Astrocyte (in vitro differentiated cells and primary cell): ENCODE results near the gene TNNI2. TPM values are rescaled to one million over a fixed set of nuclear protein-coding genes. Genes with fewer than 3 reads are reported as not detected.

ENCODE experiments used
- DNase-seq: peaks from one replicate; pipeline ENCODE4 v3.0.0-alpha.2; 2010; ENCODE audit warnings: low read depth
- FAIRE-seq: peaks from 2 replicates; lab custom pipeline; 2011; peaks lifted over from hg19 to GRCh38; lab: Jason Lieb, UNC
- H2AFZ ChIP-seq: 2 replicates; pipeline ENCODE4 v1.6.0; 2012; ENCODE audit warnings: low read depth, low read length, inconsistent platforms
- H3K27ac ChIP-seq: 2 replicates; pipeline ENCODE4 v1.5.1; 2011; ENCODE audit warnings: low read depth, low read length, inconsistent platforms
- H3K27me3 ChIP-seq: 2 replicates; pipeline ENCODE4 v1.6.0; 2011; ENCODE audit warnings: low read length, inconsistent platforms; ENCODE audit not compliant: insufficient read depth
- H3K36me3 ChIP-seq: 2 replicates; pipeline ENCODE4 v1.5.1; 2011; ENCODE audit warnings: low read length, inconsistent platforms; ENCODE audit not compliant: insufficient read depth
- H3K4me1 ChIP-seq: 2 replicates; pipeline ENCODE4 v1.5.1; 2011; ENCODE audit warnings: low read length, inconsistent platforms; ENCODE audit not compliant: insufficient read depth
- H3K4me2 ChIP-seq: 2 replicates; pipeline ENCODE4 v1.6.0; 2012; ENCODE audit warnings: low read length, inconsistent platforms
- H3K4me3 ChIP-seq: 2 replicates; pipeline ENCODE4 v1.5.1; 2011; ENCODE audit warnings: low read depth, mild to moderate bottlenecking, low read length, inconsistent platforms; ENCODE audit not compliant: insufficient read depth
- H3K79me2 ChIP-seq: 2 replicates; pipeline ENCODE4 v1.6.0; 2012; ENCODE audit warnings: mild to moderate bottlenecking, low read length, inconsistent platforms; ENCODE audit not compliant: insufficient read depth
- H3K9ac ChIP-seq: 2 replicates; pipeline ENCODE4 v1.6.0; 2012; ENCODE audit warnings: mild to moderate bottlenecking, low read length, inconsistent platforms
- H3K9me3 ChIP-seq: 2 replicates; pipeline ENCODE4 v1.5.1; 2012; ENCODE audit warnings: low read depth, mild to moderate bottlenecking, low read length, inconsistent platforms; ENCODE audit not compliant: insufficient read depth
- H4K20me1 ChIP-seq: 2 replicates; pipeline ENCODE4 v1.6.0; 2012; ENCODE audit warnings: low read length, inconsistent platforms; ENCODE audit not compliant: insufficient read depth
- H3K27ac Mint-ChIP-seq: one replicate; pipeline ENCODE4 v1.8.0; 2021; ENCODE audit warnings: mild to moderate bottlenecking, mixed read lengths; ENCODE audit not compliant: unreplicated experiment
- H3K27me3 Mint-ChIP-seq: one replicate; pipeline ENCODE4 v1.8.0; 2021; ENCODE audit warnings: low read depth, mixed read lengths; ENCODE audit not compliant: unreplicated experiment
- H3K36me3 Mint-ChIP-seq: one replicate; pipeline ENCODE4 v1.8.0; 2021; ENCODE audit warnings: low read depth, mixed read lengths; ENCODE audit not compliant: unreplicated experiment
- H3K4me1 Mint-ChIP-seq: one replicate; pipeline ENCODE4 v1.8.0; 2021; ENCODE audit warnings: low read depth, mixed read lengths; ENCODE audit not compliant: unreplicated experiment
- H3K4me3 Mint-ChIP-seq: one replicate; pipeline ENCODE4 v1.8.0; 2021; ENCODE audit warnings: mild to moderate bottlenecking, moderate library complexity, mixed read lengths; ENCODE audit not compliant: unreplicated experiment
- H3K9me3 Mint-ChIP-seq: one replicate; pipeline ENCODE4 v1.8.0; 2021; ENCODE audit warnings: mild to moderate bottlenecking, mixed read lengths; ENCODE audit not compliant: unreplicated experiment
- CTCF ChIP-seq: IDR thresholded peaks from 2 replicates; pipeline ENCODE4 v1.5.1; 2011; ENCODE audit warnings: low read depth, mild to moderate bottlenecking, inconsistent platforms, low read length, moderate library complexity; ENCODE audit not compliant: insufficient read depth
- EZH2 ChIP-seq: IDR thresholded peaks from 2 replicates; pipeline ENCODE4 v1.6.1; 2012; ENCODE audit warnings: mild to moderate bottlenecking, low read length, inconsistent platforms; ENCODE audit not compliant: insufficient read depth
- total RNA-seq: library from RNA; stranded (reverse); gene quantifications from 2 replicates; pipeline ENCODE4 v1.2.1, GENCODE V29; 2021

TNNI2 gene
- total RNA-seq, 1 donor from 2014 or later: not detected

GRCh38 chr11:1826552-1827094 lies 12.2 kb upstream of the TNNI2 start:
- H3K36me3 ChIP-seq: no peaks in the 10 kb centered on the region
- DNase-seq (peak; percentile 84), FAIRE-seq (no peak)
- H3K27me3 ChIP-seq: no peaks in the 10 kb centered on the region
- Mint-ChIP-seq H3K9me3 (peaks cover 3% of the 10 kb centered on the region), H3K36me3 (peaks cover 2% of the 10 kb centered on the region), H3K27me3 (peaks cover 25% of the 10 kb centered on the region), H3K4me3 (no peak overlapping the region), H3K4me1 (peaks cover 30% of the 10 kb centered on the region), H3K27ac (no peak overlapping the region)
- peak overlapping the region; percentile 79 for H3K4me2 ChIP-seq
- peak overlapping the region; percentile 33 for H3K9ac ChIP-seq
- no peaks in the 10 kb centered on the region for H3K79me2 ChIP-seq
- H4K20me1 ChIP-seq: no peaks in the 10 kb centered on the region
- H3K4me1 ChIP-seq: peaks cover 40% of the 10 kb centered on the region
- H3K4me3 ChIP-seq: no peak overlapping the region
- H2AFZ ChIP-seq: peak overlapping the region; percentile 68
- peak overlapping the region; percentile 52 for H3K27ac ChIP-seq
- no peaks in the 10 kb centered on the region for H3K9me3 ChIP-seq
- TF ChIP-seq CTCF (peak; percentile 11), EZH2 (no peak)

DNA sequence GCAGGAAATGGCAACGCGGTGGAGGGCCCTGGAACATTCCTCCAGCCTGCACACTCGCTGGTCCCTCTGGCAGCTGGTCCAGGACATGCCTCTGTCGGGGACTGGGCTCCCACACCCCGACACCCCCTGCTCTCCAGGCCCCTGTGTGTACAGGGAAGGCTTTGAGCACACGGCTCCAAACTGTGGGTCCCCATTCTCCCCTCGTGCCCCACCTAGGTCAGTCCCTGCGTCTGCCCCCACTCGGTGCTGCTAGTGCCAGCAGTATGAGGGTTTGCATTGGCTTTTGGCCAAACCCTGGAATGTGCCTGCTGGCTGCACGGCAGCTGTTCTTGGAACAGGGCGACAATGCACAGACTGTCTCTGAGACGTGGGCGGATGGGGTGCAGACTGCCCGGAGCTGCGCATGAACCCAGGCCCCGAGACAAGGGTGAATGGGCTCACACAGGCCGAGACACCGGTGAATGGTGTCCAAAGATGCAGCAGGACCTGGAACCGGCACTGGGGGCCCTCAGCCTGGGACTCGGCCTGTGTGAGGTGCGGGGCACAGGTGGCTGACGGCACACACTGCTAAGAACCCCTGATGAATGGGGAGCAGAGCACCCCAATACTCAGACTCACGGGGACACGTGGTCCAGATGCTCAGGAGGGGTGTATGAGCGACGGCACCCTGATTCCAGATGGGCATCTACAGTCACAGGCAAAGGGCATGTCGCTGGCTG lies 11.5 kb upstream of the TNNI2 start:
- peaks cover 33% of the 10 kb centered on the region for H3K4me1 Mint-ChIP-seq
- Histone ChIP-seq H3K4me2 (peak overlapping the region; percentile 79), H3K36me3 (no peaks in the 10 kb centered on the region), H2AFZ (peak overlapping the region; percentile 68), H4K20me1 (no peaks in the 10 kb centered on the region), H3K9me3 (no peaks in the 10 kb centered on the region), H3K9ac (peak overlapping the region; percentile 50), H3K4me1 (peaks cover 40% of the 10 kb centered on the region), H3K27ac (peak overlapping the region; percentile 52), H3K4me3 (no peak overlapping the region), H3K79me2 (no peaks in the 10 kb centered on the region), H3K27me3 (no peaks in the 10 kb centered on the region)
- peak overlapping the region; percentile 44 for H3K27ac Mint-ChIP-seq
- no peaks in the 10 kb centered on the region for H3K9me3 Mint-ChIP-seq
- DNase-seq: peak; percentile 86
- TF ChIP-seq EZH2 (no peak), CTCF (no peak)
- FAIRE-seq: peak; percentile 60
- H3K4me3 Mint-ChIP-seq: no peak overlapping the region
- H3K36me3 Mint-ChIP-seq: peaks cover 2% of the 10 kb centered on the region
- peaks cover 19% of the 10 kb centered on the region for H3K27me3 Mint-ChIP-seq

DNA sequence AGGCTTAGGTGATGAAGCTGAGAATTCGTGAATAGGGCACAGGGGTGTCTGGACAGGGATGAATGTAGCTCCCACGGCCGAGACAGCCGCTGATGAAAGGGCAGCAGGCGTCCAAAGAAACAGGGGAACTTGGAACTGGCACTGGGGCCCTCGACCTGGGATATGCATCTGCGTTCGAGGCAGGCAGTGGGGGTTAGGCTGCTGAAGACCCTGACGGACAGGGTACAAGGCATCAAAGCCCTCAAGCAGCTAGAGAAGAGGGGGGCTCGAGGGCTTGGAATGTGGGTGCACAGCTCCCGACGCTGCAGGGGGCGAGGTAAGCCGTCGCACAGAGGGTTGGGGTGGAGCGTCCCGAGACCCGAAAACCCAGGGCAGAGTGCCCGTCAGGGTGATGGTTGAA lies 10.8 kb upstream of the TNNI2 start:
- Histone ChIP-seq H3K9me3 (no peaks in the 10 kb centered on the region), H3K79me2 (no peaks in the 10 kb centered on the region), H3K4me2 (peak overlapping the region; percentile 79), H3K27me3 (no peaks in the 10 kb centered on the region), H4K20me1 (no peaks in the 10 kb centered on the region), H3K4me1 (peaks cover 40% of the 10 kb centered on the region), H3K27ac (no peak overlapping the region), H3K4me3 (no peak overlapping the region), H3K36me3 (no peaks in the 10 kb centered on the region), H2AFZ (no peak overlapping the region), H3K9ac (peak overlapping the region; percentile 50)
- H3K4me3 Mint-ChIP-seq: no peak overlapping the region
- TF ChIP-seq EZH2 (no peak), CTCF (no peak)
- H3K36me3 Mint-ChIP-seq: peaks cover 2% of the 10 kb centered on the region
- peaks cover 15% of the 10 kb centered on the region for H3K27me3 Mint-ChIP-seq
- H3K9me3 Mint-ChIP-seq: no peaks in the 10 kb centered on the region
- FAIRE-seq (no peak), DNase-seq (no peak)
- peaks cover 33% of the 10 kb centered on the region for H3K4me1 Mint-ChIP-seq
- peak overlapping the region; percentile 34 for H3K27ac Mint-ChIP-seq
